Activated CD4-positive, CD25-positive, alpha-beta regulatory T cell treated with anti-CD3 and anti-CD28 coated beads, Interleukin-2, amount 50 U/mL, for 72 hours (primary cell): ENCODE data around the gene CLIC6.
"Not testable (repeated sequence)": the region's sequence is repeated elsewhere in the genome, so short reads cannot be mapped to it uniquely, and the experiment has no call there.

Experiments
- DNase-seq: peaks from one replicate; pipeline ENCODE4 v3.0.0; 2021

The CLIC6 gene

GRCh38 chr21:34661848-34662247, 6.9 kb upstream of the CLIC6 start:
- no peak for DNase-seq

- DNase-seq: no peak
Observed at GRCh38 chr21:34667761-34668160, 1.0 kb upstream of the CLIC6 start.

DNA sequence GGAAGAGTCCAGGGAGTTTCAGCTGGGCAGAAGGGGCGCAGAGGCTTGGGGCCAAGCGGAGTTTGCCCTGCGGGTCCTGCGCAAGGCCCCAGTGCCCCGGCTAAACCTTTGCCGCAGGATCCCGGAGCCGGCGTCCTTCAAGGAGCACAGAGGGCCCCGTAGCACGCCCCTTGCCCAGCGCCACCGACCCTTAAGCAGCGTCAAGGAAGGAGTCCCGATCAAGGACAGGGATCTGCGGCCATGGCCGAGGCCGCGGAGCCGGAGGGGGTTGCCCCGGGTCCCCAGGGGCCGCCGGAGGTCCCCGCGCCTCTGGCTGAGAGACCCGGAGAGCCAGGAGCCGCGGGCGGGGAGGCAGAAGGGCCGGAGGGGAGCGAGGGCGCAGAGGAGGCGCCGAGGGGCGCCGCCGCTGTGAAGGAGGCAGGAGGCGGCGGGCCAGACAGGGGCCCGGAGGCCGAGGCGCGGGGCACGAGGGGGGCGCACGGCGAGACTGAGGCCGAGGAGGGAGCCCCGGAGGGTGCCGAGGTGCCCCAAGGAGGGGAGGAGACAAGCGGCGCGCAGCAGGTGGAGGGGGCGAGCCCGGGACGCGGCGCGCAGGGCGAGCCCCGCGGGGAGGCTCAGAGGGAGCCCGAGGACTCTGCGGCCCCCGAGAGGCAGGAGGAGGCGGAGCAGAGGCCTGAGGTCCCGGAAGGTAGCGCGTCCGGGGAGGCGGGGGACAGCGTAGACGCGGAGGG, 520 bp downstream of the CLIC6 start:
- no peak for DNase-seq

- DNase-seq: not testable (repeated sequence)
Observed at GRCh38 chr21:34669880-34670219, 1.1 kb downstream of the CLIC6 start.

- DNase-seq: no peak
Observed at GRCh38 chr21:34670220-34670961, 1.6 kb downstream of the CLIC6 start.

GRCh38 chr21:34670962-34671348, 2.2 kb downstream of the CLIC6 start:
- no peak for DNase-seq

DNA sequence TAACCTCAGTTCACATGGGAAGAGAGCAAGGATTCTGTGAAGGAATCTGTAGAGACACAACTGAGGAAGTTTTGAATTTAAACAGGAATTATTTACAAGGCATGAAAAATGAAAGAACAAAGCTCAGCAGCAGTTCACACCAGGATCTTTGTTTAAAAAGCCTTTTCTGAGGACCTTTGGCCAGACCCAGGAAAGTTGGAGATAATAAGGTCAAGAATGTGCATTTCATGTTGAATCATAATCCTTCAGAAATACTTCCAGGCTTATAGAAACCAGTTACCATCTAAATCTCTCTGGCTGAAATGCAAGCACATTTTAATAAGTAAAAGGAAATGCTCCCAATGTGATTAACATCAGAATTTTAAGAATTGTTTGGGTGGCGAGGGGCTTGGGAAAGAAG, 2.7 kb downstream of the CLIC6 start:
- DNase-seq: no peak

DNA sequence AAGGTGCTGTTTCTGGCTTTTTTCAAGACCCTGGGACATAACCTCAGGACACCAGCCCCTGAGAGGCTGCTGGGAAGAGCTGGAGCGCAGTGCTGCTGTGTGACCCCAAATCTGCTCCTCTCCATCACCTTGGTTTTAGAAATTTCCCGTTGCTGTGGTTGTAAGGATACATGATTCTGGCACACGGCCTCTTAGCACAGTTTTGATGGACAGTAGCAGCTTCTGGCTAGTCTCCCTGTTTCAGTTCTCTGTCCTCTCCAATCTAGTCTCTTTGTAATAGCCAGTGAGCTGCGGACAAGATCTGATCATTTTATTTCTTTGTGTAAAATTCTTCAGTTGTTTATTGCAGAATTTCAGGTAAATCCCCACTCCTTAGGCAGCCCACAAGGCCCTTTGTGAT, 3.1 kb downstream of the CLIC6 start:
- DNase-seq: no peak

DNA sequence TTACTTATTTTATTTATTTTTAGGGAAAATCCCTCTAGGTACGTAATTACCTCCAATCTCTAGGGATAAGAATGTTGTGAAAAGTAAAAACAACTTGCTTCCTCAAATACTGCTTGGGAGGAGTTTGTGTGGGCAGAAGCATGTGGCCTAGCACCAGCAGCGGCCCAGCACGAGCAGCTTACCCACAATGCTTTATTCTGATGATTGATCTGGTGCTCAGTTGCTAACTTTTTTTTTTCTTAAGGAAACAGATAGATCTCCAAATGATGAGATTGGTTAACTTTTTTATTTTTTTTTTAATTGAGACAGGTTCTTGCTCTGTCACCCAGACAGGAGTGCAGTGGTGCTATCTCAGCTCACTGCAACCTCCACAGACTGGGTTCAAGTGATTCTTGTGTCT, 4.2 kb downstream of the CLIC6 start:
- no peak for DNase-seq

GRCh38 chr21:34674468-34674867, 5.7 kb downstream of the CLIC6 start:
- DNase-seq: no peak

- no peak for DNase-seq
Observed at GRCh38 chr21:34675871-34676270, 7.1 kb downstream of the CLIC6 start.

DNA sequence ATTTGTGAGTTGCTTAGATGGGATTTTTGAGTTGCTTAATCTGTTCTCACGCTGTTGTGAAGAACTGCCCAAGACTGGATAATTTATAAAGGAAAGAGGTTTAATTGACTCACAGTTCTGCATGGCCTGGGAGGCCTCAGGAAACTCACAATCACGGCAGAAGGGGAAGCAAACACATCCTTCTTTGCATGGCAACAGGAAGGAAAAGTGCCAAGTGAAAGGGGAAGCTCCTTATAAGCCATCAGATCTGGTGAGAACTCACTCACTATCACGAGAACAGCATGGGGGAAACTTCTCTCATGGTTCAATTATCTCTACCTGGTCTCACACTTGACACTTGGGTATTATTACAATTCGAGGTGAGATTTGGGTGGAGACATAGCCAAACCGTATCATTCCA, 10.3 kb downstream of the CLIC6 start:
- DNase-seq: no peak

- no peak for DNase-seq
Observed at GRCh38 chr21:34684174-34684876, 15.5 kb downstream of the CLIC6 start.

DNA sequence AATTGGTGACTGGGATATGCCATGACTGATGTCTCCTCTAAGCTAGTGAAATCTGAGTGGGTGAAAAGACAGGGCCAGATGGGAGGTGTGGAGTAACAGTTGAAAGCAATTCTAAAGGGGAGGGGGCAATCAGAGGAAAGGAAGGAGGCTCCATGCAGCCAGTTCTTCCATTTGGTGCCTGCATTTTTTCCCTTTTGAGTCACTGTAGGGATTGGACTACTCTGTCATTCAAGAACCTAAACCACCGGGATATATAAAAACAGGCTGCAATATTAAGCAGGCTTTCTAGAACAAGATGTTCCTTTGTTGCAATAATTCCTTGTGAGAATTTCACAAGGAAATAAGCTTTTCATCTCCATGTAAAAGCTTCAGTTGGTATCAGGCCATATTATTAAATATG, 18.3 kb downstream of the CLIC6 start:
- no peak for DNase-seq

- DNase-seq: no peak
Observed at GRCh38 chr21:34687745-34688144, 19.0 kb downstream of the CLIC6 start.

DNA sequence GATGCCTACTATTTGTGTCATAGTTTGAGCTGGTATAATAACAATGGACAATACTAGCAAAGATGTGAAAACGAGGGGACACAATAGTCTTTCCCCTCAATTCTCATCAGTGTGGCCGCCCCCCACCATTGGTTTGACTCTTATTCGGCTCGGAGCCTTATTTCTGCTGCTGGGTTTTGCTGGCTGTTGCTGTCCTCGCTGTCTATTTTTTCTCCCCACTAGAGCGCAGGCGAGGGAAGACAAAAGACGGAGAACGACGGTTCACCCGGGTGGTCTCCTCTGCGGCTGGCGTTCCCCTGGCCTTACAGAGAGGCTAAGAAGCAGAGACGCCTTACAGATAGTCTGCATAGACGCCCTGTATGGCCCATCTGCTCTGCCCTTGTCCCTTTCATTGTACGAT, 19.4 kb downstream of the CLIC6 start:
- no peak for DNase-seq

DNA sequence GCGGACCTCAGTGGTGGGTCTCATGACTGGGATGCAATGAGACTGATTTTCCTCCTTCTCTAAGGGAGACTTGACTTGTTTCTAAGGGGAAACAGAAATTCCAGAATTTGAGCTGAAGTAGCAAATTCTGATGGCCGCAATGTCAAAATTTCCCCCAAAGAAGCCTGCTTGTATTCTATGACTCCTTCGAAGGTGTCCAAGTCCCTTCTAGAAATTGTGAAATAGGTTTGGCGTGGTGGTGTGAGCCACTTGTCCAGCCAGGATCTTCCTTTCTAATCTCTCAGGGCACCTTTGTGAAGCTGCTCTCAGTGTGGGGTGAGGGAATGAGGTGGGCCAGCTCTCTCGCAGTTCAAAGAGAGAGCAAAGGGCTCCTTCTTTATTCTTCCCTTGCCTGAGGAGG, 19.9 kb downstream of the CLIC6 start:
- DNase-seq: no peak

- DNase-seq: no peak
Observed at GRCh38 chr21:34690041-34690792, 21.4 kb downstream of the CLIC6 start.

DNA sequence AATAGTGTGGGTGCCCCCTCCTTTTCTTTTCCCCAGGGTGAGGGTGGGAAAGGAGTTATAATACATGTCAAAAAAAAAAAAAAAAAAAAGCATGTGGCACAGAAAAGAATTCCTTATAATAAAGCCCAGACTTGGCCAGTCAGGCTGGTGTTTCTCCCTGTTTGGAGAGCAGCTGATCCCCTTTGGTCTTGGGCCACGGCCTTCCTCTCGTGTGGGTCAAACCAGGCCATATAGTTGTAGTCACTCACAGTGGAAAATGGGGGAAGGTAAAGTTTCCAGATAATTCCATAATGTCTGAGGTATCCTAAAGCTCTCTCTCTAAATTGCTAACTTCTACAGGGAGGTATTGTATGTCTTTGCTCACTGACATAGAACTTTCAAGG, 22.0 kb downstream of the CLIC6 start:
- no peak for DNase-seq

DNA sequence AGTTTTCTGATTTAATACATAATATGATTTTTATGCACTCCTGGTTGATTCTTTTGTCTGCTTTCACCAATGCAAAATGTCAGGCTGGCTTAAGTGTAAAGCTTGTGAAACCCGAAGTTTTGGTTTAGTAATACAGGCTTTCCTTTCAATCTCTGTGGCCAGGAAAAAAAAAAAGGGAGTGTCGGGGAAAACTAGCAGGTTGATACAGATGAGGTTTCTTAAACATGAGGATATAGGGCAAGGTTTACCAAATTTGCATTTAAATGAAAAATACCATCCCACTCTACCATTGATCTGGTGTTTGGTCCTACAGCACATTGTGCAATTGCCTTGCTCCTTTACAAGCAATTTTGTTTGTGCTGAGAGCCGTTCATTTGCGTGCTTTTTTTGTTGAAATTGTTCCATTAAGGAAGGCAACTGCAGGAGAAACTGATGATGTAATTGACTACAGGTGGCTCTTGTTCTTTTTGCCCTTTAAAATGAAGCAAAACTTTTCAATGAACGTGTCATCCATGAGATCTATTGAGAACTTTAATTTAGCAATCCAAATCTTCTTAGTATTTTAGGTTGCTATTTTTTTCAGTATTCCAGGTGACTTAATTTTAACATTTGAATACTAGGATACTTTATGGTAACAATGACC, 22.7 kb downstream of the CLIC6 start:
- no peak for DNase-seq

DNA sequence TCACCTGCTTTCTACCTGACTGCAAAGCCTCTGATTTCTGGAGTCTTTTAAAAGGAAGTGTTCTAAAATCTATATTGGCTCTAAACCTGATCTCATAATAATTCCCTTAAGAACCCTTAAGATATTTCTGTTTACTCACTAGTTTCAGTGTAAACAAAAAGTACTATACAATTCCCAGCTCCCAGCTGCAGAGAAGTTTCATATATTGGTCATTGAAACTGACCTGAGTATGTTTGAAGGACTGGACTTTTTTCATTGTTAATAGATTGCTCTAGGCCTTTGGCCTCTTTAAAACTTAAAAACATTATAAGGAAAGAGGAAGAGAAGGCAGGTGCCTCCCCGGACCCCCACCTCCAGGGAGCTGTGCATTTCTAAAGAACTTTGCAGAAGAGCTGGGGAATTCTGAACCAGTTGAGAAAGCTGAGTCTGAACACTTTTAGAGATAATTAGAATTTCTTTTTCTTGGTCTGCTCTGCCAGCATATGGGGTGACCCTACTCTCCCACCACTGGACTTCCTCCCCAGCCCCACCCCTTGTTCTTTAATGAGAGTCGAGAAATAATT, 23.7 kb downstream of the CLIC6 start:
- no peak for DNase-seq

DNA sequence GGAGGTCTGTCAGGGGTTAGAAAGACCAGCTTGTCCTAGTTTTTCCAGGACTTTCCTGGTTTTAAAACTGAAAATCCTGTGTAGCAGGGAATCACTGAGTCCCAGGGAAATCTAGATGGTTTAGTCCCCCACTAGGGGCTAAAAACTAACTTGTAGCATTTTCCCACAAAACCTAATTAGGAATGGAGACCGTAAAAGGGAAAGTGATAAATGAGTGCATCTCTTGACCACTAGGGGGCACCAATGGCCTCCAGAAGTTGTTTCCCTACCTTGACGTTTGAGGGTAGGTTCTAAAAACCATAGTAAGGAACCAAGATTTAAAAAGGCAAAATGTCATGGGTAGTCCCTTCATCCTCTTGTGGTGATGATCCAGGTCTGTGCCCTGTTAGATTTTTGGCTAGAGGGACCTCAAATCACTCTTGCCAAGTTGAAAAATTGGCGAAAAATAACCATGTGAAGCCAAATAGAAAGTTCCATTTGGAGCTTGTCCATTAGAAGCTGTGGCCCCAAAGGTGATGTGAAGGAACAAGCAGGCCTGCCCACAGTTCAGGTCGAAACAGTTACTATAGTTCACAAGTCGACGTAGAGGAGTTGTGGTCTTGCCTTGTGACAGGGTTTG, 24.5 kb downstream of the CLIC6 start:
- DNase-seq: no peak
